H9 (cell line): Measurements from ENCODE around the gene PTPRS. TPM values are rescaled to one million over a fixed set of nuclear protein-coding genes. Genes with fewer than 3 reads are reported as not detected.
A peak's percentile ranks its signal among the peaks of the same experiment; 100 is the strongest.

Experiments
- DNase-seq: peaks from one replicate; pipeline ENCODE4 v3.0.0-alpha.2; 2017
- H2AFZ ChIP-seq: one replicate; pipeline ENCODE4 v1.6.1; 2013; ENCODE audit warnings: mild to moderate bottlenecking, low read length, control low read depth, moderate library complexity
- H2AK5ac ChIP-seq: 2 replicates; pipeline ENCODE4 v1.6.1; 2013; ENCODE audit warnings: low read length, control low read depth, mixed read lengths; ENCODE audit not compliant: insufficient read length
- H2BK120ac ChIP-seq: one replicate; pipeline ENCODE4 v1.6.1; 2013; ENCODE audit warnings: low read depth, mild to moderate bottlenecking, low read length, control low read depth, inconsistent platforms; ENCODE audit not compliant: poor library complexity, severe bottlenecking
- H2BK12ac ChIP-seq: 2 replicates; pipeline ENCODE4 v1.6.1; 2013; ENCODE audit warnings: low read length, control low read depth, mixed read lengths, low read depth; ENCODE audit not compliant: insufficient read length
- H2BK15ac ChIP-seq: 2 replicates; pipeline ENCODE4 v1.6.1; 2013; ENCODE audit warnings: low read depth, low read length, control low read depth
- H2BK20ac ChIP-seq: one replicate; pipeline ENCODE4 v1.6.1; 2013; ENCODE audit warnings: low read depth, mild to moderate bottlenecking, low read length, control low read depth, inconsistent platforms; ENCODE audit not compliant: poor library complexity, severe bottlenecking
- H2BK5ac ChIP-seq: 2 replicates; pipeline ENCODE4 v1.6.1; 2013; ENCODE audit warnings: low read length, control low read depth, mixed read lengths; ENCODE audit not compliant: insufficient read length
- H3K14ac ChIP-seq: 2 replicates; pipeline ENCODE4 v1.6.1; 2013; ENCODE audit warnings: low read length, control low read depth; ENCODE audit not compliant: insufficient read depth
- H3K18ac ChIP-seq: 2 replicates; pipeline ENCODE4 v1.6.1; 2013; ENCODE audit warnings: low read depth, mild to moderate bottlenecking, mixed read lengths, low read length, control low read depth; ENCODE audit not compliant: insufficient read length
- H3K23ac ChIP-seq: 2 replicates; pipeline ENCODE4 v1.6.1; 2013; ENCODE audit warnings: low read length, control low read depth, mixed read lengths, low read depth; ENCODE audit not compliant: insufficient read length
- H3K23me2 ChIP-seq: 2 replicates; pipeline ENCODE4 v1.6.1; 2013; ENCODE audit warnings: low read depth, mild to moderate bottlenecking, mixed read lengths, low read length, control low read depth; ENCODE audit not compliant: insufficient read length, poor library complexity, severe bottlenecking
- H3K27ac ChIP-seq: 2 replicates; pipeline ENCODE4 v1.5.1; 2013; ENCODE audit warnings: low read length, control low read depth, mixed read lengths, low read depth; ENCODE audit not compliant: insufficient read length
- H3K27me3 ChIP-seq: 2 replicates; pipeline ENCODE4 v1.6.1; 2013; ENCODE audit warnings: low read length, control low read depth, inconsistent platforms; ENCODE audit not compliant: insufficient read depth
- H3K4ac ChIP-seq: 2 replicates; pipeline ENCODE4 v1.6.1; 2013; ENCODE audit warnings: low read depth, mild to moderate bottlenecking, control low read depth, inconsistent platforms, low read length, moderate library complexity
- H3K4me1 ChIP-seq: 2 replicates; pipeline ENCODE4 v1.6.1; 2013; ENCODE audit warnings: low read length, control low read depth, inconsistent platforms; ENCODE audit not compliant: insufficient read depth
- H3K4me2 ChIP-seq: 2 replicates; pipeline ENCODE4 v1.6.1; 2013; ENCODE audit warnings: low read length, control low read depth, mixed read lengths; ENCODE audit not compliant: insufficient read length, insufficient read depth
- H3K56ac ChIP-seq: 2 replicates; pipeline ENCODE4 v1.6.1; 2013; ENCODE audit warnings: low read depth, mild to moderate bottlenecking, mixed read lengths, low read length, control low read depth; ENCODE audit not compliant: insufficient read length
- H3K79me1 ChIP-seq: 2 replicates; pipeline ENCODE4 v1.6.1; 2013; ENCODE audit warnings: low read depth, mild to moderate bottlenecking, moderate library complexity, low read length, control low read depth, inconsistent platforms; ENCODE audit not compliant: insufficient read depth, poor library complexity, severe bottlenecking
- H3K79me2 ChIP-seq: 2 replicates; pipeline ENCODE4 v1.6.1; 2013; ENCODE audit warnings: low read length, control low read depth, inconsistent platforms; ENCODE audit not compliant: insufficient read depth
- H3K9ac ChIP-seq: 2 replicates; pipeline ENCODE4 v1.6.1; 2013; ENCODE audit warnings: low read length, control low read depth, mixed read lengths; ENCODE audit not compliant: insufficient read length; ENCODE audit errors: extremely low read depth
- H3K9me3 ChIP-seq: one replicate; pipeline ENCODE4 v1.6.1; 2013; ENCODE audit warnings: low read depth, low read length, inconsistent platforms; ENCODE audit not compliant: control insufficient read depth
- H3T11ph ChIP-seq: one replicate; pipeline ENCODE4 v1.6.1; 2013; ENCODE audit warnings: mild to moderate bottlenecking, low read length, control low read depth, inconsistent platforms
- H4K20me1 ChIP-seq: one replicate; pipeline ENCODE4 v1.6.1; 2013; ENCODE audit not compliant: control insufficient read depth, insufficient read length, insufficient read depth
- H4K5ac ChIP-seq: 2 replicates; pipeline ENCODE4 v1.6.1; 2013; ENCODE audit warnings: low read depth, mild to moderate bottlenecking, mixed read lengths, low read length, control low read depth; ENCODE audit not compliant: insufficient read length
- H4K8ac ChIP-seq: replicated peaks from 2 replicates; pipeline ENCODE4 v1.6.1; 2013; ENCODE audit warnings: low read length, control low read depth, mixed read lengths, low read depth; ENCODE audit not compliant: insufficient read length
- H4K91ac ChIP-seq: 2 replicates; pipeline ENCODE4 v1.6.1; 2013; ENCODE audit warnings: low read depth, mild to moderate bottlenecking, moderate library complexity, mixed read lengths, low read length, control low read depth; ENCODE audit not compliant: insufficient read length
- H3K27ac Mint-ChIP-seq, 3 experiments: 2 replicates in 2 of 3; 3 replicates in 1 of 3; pipeline ENCODE4 v1.8.0; 2020 to 2021; ENCODE audit warnings: mixed read lengths in 3 of 3, mild to moderate bottlenecking in 1 of 3, moderate library complexity in 1 of 3
- H3K27me3 Mint-ChIP-seq: 2 replicates; pipeline ENCODE4 v1.8.0; 2021; ENCODE audit warnings: low read depth, mild to moderate bottlenecking, moderate library complexity, mixed read lengths
- H3K36me3 Mint-ChIP-seq, 3 experiments: 2 replicates in 2 of 3; 3 replicates in 1 of 3; pipeline ENCODE4 v1.8.0; 2020 to 2021; ENCODE audit warnings: low read depth in 3 of 3, mixed read lengths in 3 of 3; ENCODE audit not compliant: insufficient read depth in 1 of 3
- H3K4me1 Mint-ChIP-seq, 2 experiments: 2 replicates each; pipeline ENCODE4 v1.8.0; 2020; ENCODE audit warnings: mixed read lengths in 2 of 2
- H3K4me3 Mint-ChIP-seq, 2 experiments: 2 replicates in 1 of 2; 3 replicates in 1 of 2; pipeline ENCODE4 v1.8.0; 2020 to 2021; ENCODE audit warnings: mild to moderate bottlenecking in 2 of 2, mixed read lengths in 2 of 2, moderate library complexity in 1 of 2
- H3K9me3 Mint-ChIP-seq, 2 experiments: 2 replicates in 1 of 2; 3 replicates in 1 of 2; pipeline ENCODE4 v1.8.0; 2020; ENCODE audit warnings: mild to moderate bottlenecking in 2 of 2, mixed read lengths in 2 of 2, moderate library complexity in 1 of 2
- WGBS: extraction: QIAGEN DNeasy Blood & Tissue Kit; methylation state at CpG from one replicate; pipeline ENCODE4 v1.1.7; 2013; ENCODE audit warnings: missing lambda C conversion rate, low lambda C conversion rate, mixed read lengths; ENCODE audit not compliant: insufficient read length; ENCODE audit errors: extremely low coverage; 5-methylcytosine and 5-hydroxymethylcytosine counted together
- total RNA-seq: library from RNA; stranded (reverse); gene quantifications from 2 replicates; pipeline ENCODE4 v1.2.1, GENCODE V29; 2021
- TF ChIP-seq, protein P1 (sequence below): fragments of 200-600 bp; sonication (generic); conservative IDR thresholded peaks from 3 replicates; pipeline ENCODE4 v1.8.0; 2021; ENCODE audit warnings: antibody characterized with exemption, mild to moderate bottlenecking

PTPRS gene
- total RNA-seq, 1 experiment from 2014 or later, result 186 TPM

DNA sequence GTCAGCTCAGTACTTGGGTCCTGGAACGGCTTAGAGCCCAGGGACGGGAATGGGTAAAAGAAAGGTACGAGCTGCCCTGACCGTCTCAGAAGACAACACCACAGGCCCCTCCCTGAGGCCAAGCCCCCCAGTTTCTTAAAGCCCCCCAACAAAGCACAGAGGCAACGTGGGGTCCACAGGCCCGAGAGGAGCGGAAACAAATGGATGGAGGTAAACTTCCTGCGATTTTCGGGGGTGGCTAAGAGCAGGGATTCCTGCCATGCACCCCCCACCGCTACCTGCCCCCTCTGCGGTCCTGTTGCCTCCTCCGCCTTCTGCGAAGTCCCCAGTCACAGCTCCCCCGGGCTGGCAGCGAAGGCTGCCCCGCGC, 48.2 kb downstream of the PTPRS start:
- Histone ChIP-seq H3K4me2 (peak overlapping the region; percentile 80), H3K23ac (no peak overlapping the region), H3K4ac (no peak overlapping the region), H2BK20ac (no peak overlapping the region), H2AK5ac (no peak overlapping the region), H4K5ac (no peak overlapping the region), H3K27me3 (no peaks in the 10 kb centered on the region), H3K9me3 (no peaks in the 10 kb centered on the region), H4K20me1 (no peaks in the 10 kb centered on the region), H3K56ac (no peak overlapping the region), H3K4me1 (no peaks in the 10 kb centered on the region; the same call in 1 of the 2 replicates), H2BK120ac (no peak overlapping the region), H2BK15ac (no peak overlapping the region), H3K79me1 (peaks cover 15% of the 10 kb centered on the region), H3K14ac (no peak overlapping the region), H3K23me2 (peaks cover 9% of the 10 kb centered on the region), H2BK12ac (no peak overlapping the region), H3K79me2 (peaks cover 20% of the 10 kb centered on the region; the same call in 1 of the 2 replicates), H2BK5ac (no peak overlapping the region), H3K9ac (no peak overlapping the region), H4K8ac (no peak overlapping the region), H3K18ac (no peak overlapping the region), H4K91ac (no peak overlapping the region), H2AFZ (no peak overlapping the region), H3K27ac (no peak overlapping the region), H3T11ph (no peak overlapping the region)
- Mint-ChIP-seq H3K36me3 (peaks cover 0 to 6% (median 2%) of the 10 kb centered on the region in 3 experiments; a peak in 2 of 7 replicates), H3K27me3 (peaks cover 5% of the 10 kb centered on the region; the same call in 1 of the 2 replicates), H3K9me3 (no peaks in the 10 kb centered on the region), H3K27ac (no peak overlapping the region), H3K4me1 (peaks cover 19 to 30% of the 10 kb centered on the region in 2 experiments), H3K4me3 (peak overlapping the region; percentile 63 to 82)
- WGBS, result no CpG with 5 or more reads among the region's 17 CpGs
- TF ChIP-seq, protein P1, sequence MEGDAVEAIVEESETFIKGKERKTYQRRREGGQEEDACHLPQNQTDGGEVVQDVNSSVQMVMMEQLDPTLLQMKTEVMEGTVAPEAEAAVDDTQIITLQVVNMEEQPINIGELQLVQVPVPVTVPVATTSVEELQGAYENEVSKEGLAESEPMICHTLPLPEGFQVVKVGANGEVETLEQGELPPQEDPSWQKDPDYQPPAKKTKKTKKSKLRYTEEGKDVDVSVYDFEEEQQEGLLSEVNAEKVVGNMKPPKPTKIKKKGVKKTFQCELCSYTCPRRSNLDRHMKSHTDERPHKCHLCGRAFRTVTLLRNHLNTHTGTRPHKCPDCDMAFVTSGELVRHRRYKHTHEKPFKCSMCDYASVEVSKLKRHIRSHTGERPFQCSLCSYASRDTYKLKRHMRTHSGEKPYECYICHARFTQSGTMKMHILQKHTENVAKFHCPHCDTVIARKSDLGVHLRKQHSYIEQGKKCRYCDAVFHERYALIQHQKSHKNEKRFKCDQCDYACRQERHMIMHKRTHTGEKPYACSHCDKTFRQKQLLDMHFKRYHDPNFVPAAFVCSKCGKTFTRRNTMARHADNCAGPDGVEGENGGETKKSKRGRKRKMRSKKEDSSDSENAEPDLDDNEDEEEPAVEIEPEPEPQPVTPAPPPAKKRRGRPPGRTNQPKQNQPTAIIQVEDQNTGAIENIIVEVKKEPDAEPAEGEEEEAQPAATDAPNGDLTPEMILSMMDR, result no peak
- DNase-seq, result no peak
